HG02885 (cell line): ENCODE data around the gene EVC.
"Not testable (repeated sequence)": the region's sequence is repeated elsewhere in the genome, so short reads cannot be mapped to it uniquely, and the experiment has no call there.

Experiments used
- ATAC-seq: cut with Tn5 transposase; IDR thresholded peaks from one replicate; pipeline ENCODE4 v1.9.1; 2021; ENCODE audit warnings: mild to moderate bottlenecking; ENCODE audit not compliant: unreplicated experiment, poor library complexity

The EVC gene

DNA sequence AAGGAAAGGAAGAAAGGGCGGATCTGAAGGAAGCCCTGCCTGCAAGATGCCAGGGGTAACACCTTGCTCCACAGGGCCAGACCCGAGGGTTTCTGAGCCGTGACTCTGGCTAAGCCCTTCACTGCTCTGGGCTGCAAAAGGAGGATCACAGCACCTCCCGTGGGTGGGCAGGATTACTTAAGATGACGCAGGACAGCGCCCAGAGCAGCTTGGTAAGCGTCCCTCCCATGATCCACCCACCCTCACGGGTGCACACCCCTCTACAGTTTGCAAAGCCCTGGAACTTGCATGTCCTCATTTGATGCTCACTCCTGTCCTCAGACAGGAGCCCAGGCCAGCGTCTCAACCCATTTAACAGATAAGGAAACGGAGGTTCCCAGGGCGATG, 117.0 kb downstream of the EVC start:
- ATAC-seq, result no peak

- no peak for ATAC-seq
Measured at GRCh38 chr4:5836943-5837342, 125.9 kb downstream of the EVC start.

GRCh38 chr4:5837483-5837882, 126.5 kb downstream of the EVC start:
- not testable (repeated sequence) for ATAC-seq

DNA sequence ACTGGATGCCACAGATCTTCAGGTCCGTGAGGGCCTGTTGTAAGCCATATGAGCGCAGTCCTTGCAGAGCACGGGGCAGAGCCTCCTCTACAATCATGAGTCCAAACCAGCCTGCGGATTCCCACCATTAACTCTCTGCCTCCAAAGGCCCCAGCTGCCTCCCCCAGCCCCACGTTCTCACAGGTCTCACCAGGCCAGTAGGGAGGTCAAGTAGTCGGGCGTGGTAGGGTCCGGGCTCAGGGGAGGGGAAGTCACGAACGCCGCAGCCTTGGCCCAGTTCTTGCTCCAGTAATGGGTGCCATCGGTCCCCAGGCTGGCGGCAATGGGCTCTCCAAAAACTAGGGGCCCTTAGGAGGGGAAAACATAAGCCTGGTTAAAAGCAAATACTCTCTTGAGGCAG, 128.3 kb downstream of the EVC start:
- ATAC-seq, result no peak

DNA sequence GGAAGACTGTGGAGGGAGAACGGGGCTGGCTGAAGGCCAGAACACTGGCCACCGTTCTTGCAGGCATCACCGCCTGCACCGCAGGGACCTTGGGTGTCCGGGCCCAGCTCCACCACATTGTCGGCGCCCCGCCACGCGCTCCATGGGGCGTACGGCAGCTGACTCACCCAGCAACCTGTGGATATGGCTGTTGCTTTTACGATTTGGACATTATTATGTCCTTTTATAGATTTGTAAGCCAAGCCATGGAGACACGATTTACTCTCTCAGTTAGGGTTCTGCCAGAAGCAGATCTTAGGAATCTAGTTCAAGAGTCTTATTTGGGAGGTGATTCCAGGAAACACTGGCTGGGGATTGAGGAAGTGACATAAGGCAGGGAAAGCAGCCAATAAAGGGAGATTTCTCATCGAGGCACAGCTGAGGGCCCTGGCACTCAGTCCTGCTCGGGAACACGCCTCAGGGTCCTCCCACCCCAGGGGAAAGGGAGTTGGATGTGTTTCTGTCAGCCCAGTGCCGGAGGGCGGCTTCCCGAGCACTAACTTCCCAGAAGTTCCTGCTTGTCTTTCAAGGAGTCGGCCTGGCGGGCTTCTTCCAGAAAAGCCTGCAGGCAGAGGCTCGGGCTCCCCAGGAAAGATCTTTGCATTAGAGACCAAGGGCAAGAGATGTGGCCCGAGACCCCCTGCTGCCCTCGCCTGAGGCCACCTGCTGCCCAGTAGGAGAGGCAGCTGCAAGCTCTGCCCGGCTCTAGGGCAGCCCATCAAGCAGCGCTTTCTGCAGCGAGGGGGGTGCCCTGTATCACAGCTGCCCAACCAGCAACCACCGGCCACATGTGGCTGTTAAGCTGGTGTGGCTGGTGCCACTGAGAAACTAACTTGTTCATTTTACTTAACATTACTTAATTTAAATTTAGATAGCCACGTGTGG, 129.0 kb downstream of the EVC start:
- no peak for ATAC-seq

DNA sequence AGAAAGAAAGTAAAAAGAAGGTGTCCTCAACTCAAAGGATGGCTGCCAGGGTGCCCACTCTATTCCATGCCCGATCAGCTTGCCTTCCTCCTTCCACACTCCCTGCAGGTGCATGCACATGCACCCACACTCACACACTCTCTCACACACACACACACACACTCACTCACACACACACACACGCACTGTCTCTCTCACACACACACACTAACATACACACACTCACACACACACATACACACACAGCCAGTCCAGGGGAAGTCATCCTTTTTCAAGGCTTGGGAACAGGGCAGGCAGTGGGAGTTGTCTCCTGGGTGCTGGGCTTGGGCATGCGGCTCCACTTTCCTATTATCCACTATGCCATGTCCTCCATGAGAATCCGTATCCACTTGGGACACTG, 131.5 kb downstream of the EVC start:
- no peak for ATAC-seq

DNA sequence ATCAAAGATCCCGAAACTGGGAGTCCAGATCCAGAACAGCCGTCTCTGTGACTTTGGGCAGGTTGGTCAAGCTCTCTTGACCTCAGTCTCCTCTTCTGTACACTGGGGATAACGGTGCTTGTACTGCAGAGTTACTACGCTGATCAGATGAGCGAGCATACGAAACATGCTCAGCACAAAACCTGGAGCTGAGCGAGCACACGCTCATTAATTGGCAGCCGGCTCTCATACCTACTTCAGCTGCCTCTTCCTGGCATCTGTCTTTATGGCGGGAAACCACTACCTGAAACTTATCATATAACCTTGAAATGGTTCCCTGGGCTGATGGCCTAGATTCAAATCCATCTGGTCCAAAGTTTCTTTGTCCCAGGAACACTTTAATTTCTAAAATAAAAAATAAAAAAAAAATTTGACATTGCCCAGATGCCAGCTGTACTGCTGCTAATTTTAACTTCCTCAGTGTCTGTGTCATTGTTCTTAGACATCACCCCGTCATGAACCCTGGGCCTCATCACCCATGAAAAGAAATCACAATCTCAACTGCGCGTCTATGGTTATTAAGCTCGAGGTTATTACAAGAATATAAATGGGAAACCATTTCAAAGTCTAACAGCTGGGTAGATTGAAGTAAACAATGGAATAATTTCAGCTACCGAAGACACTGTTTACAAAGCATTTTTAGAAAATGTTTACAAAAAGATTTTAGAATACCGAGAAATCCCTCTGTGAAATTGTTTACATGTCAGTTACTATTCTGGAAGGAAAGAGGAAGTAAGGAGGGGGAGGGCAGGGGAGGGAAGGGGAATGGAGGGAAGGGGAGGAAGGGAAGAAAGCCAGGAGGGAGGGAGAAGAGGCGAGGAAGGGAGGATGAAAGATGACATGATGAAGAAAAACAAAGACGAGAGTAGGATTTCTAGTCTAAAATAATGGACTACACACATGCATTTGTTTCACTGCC, 132.9 kb downstream of the EVC start:
- ATAC-seq, result no peak

DNA sequence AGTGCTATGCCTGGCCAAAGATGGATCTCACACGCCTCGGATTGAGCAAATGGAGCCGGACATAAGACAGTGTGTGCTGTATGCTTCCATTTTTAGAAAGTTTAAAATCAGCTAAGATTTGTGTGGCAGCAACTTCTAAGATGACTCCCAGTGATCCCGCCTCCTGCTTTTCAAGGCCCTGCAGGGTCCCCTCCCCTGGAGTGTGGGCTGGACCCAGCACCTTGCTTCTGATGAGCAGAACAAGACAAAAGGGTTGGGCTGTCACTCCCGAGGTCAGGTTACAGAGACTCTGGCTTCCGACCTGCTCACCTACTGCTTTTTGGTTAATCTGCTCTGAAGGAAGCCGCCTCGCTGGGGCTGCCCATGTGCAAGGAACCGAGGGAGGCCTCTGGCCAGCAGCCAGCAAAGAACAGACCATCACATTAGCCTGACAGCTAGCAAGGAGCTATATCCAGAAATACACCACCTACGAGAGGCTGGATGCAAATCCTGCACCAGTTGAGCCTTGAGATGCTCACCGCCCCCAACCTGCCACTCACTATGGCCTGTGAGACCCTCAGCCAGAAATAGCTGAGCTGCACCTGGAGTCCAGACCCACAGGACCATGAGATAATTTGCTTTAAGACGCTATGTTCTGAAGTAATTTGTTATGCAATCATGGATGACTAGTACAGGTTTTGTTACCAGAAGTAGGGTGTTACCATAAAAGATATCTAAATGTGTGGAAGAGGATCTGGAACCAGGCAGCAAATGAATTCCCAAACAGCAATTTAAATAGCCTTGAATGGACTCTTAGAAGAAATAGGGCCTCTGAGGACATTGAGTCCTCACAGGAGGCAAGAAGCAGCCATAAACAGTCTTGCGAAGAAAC, 134.3 kb downstream of the EVC start:
- ATAC-seq, result no peak

DNA sequence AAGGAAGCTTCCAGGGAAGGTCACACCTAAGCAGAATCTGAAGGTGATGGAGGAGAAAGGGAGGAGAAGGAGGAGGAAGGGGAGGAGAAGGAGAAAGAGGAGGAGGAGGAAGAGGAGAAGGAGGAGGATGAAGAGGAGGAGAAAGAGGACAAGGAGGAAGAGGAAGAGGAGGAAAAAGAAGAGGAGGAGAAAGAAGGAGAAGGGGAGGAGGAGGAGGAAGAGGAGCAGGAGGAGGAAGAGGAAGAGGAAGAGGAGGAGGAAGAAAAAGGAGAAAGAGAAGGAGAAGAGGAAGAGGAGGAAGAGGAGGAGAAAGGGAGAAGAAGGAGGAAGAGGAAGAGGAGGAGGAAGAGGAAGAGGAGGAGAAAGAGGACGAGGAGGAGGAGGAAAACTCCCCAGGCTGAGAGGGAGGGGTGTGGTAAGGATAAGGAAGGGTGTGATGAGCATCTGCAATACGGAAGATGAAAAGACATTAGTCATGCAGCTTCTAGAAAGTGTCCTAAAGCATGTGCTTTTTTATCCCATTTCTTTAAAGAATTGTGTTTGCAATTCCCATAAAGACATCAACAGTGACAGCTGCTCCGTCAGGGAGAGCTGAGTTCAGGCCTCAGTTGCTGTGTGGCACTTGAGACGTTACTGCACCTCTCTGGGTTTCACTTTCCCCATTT, 140.8 kb downstream of the EVC start:
- no peak for ATAC-seq

GRCh38 chr4:5852523-5853202, 141.7 kb downstream of the EVC start:
- ATAC-seq, result no peak

DNA sequence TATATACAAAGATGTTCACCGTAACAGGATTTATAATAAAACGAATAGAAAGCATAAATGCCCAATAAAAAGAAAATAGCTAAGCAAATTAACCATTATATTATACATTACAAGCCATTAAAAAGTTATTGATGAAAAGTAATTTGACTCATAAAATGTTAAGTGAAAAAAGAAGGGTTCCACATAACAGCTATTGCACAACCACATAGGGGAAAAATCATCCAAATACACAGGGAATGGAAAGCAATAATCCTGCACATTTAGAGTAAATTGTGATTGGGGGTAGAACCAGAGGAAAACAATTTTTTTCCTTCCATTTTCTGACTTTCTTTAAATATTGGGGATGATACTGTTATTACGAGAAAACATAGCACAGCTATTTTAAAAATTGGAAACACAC, 143.9 kb downstream of the EVC start:
- no peak for ATAC-seq

- not testable (repeated sequence) for ATAC-seq
Measured at GRCh38 chr4:5856362-5856761, 145.4 kb downstream of the EVC start.

DNA sequence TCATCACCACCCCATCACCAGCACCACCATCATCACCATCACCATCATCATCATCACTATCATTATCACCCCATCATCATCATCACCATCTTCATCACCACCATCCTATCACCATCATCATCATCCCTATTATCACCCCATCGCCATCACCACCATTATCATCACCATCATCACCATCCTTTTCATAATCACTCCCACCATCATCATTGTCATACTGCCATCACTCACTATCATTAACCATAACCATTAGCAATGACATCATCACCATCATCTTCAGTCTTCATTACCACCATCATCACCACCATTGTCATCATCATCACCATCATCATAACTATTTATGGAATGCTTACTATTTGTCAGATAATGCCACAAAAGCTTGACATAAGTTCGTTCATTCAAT, 146.2 kb downstream of the EVC start:
- no peak for ATAC-seq

GRCh38 chr4:5858020-5858769, 147.2 kb downstream of the EVC start:
- ATAC-seq, result no peak

DNA sequence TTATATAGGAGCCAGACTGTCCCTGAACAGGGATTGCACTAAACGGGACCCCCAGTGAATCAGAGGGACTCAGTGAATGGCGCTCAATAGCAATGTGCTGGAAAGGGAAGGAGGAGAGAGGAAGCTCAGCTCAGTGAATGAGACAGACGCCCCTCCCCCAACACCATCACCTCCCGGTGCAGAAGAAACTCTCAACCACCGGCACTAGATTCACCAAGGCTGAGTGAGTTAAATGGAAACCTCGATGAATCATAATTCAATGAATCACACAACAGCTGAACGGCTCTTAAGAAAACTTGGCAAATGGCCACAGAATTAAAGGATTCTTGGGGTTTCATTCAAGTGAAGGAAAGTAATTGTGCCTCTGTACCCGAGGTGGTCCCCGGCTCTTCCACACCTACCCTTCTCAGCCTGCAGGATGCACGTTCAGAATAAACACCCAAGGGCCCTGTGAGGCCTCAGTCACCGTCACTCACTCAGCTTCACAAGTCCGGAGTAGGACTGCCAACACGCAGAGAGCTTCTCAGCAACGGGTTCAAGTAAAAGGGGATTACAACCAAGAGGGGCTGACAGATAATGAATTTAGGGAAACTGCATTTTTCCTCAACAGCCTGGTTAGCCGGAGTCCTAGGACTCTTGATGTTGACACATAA, 152.6 kb downstream of the EVC start:
- ATAC-seq, result no peak
